ENCODE measurements around the gene KRTAP23-1.

KRTAP23-1 gene

GRCh38 chr21:30320215-30320614 is 28.2 kb downstream of the KRTAP23-1 start, which contains the start of gene KRTAP26-1:
Gene KRTAP26-1 (minus strand): TSS chr21:30320315. CDS start chr21:30320035, 280 bp downstream.
- no peak for DNase-seq (ENCODE audit: low read depth)
- no peak within 1 kb of the TSS for H3K4me3 ChIP-seq (ENCODE audit: low read depth, low read length)
- TF ChIP-seq CTCF (conservative IDR thresholded peaks at IDR 0.05; ENCODE audit: low read depth, low read length) = no peak

- no peak overlapping the region for H3K4me3 ChIP-seq (ENCODE audit: low read depth, low read length)
- no peak for DNase-seq (ENCODE audit: low read depth)
- TF ChIP-seq CTCF (conservative IDR thresholded peaks at IDR 0.05; ENCODE audit: low read depth, low read length) = no peak
These were observed 32.7 kb downstream of the KRTAP23-1 start for GRCh38 chr21:30315701-30316100.

DNA sequence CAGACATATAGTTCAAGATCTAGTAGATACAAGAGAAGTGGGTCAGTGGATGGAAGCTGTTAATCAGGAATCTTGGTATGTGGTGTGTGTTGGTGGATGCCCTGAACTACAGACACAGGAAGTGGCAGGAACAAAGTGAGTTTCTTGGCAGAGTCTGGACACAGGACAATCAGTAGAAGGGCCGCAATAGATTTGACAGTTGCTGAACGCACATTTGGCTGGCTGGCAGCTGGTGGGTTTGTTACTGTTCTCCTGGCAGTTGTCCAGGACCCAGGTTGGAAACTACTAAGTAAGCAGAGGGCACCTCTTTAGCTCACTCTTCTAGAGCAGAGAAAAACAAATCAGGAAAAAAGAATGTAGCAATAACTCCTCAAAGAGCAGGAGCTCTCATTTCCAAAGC is 41.5 kb downstream of the KRTAP23-1 start:
- H3K4me3 ChIP-seq (ENCODE audit: low read depth, low read length) = no peak overlapping the region
- DNase-seq (ENCODE audit: low read depth) = no peak
- no peak for TF ChIP-seq CTCF (conservative IDR thresholded peaks at IDR 0.05; ENCODE audit: low read depth, low read length)

DNA sequence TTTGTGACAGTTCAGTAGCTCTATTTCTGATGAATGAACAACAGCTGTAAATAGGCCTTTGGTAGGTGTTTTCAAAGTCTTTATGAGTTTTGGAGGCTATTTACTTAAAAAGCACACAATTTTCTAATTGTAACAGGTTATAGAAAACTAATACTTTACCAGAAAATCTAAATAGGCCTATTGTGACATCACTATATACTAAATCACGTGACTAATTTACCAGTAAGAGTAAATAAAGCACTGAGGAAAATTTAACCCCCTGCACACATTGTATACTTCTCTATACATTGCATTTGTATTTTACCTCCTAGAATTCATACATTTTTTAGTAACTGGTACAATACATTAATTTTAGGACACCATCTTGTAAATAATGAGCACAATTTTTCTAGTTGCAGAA is 43.3 kb downstream of the KRTAP23-1 start:
- TF ChIP-seq CTCF (conservative IDR thresholded peaks at IDR 0.05; ENCODE audit: low read depth, low read length) = no peak
- DNase-seq (ENCODE audit: low read depth) = no peak
- no peak overlapping the region for H3K4me3 ChIP-seq (ENCODE audit: low read depth, low read length)
